Adipose tissue (tissue), 3 donors: ENCODE data around the gene FBXO3. TPM values are rescaled to one million over a fixed set of nuclear protein-coding genes. Genes with fewer than 3 reads are reported as not detected.

Source experiments
- H3K27ac ChIP-seq: one replicate; pipeline ENCODE4 v1.5.1; 2013; ENCODE audit warnings: low read depth, low read length
- WGBS, 3 donors: extraction: QIAGEN DNeasy Blood & Tissue Kit; methylation state at CpG; one replicate each; pipeline ENCODE4 v1.1.7; 2013; 5-methylcytosine and 5-hydroxymethylcytosine counted together
- polyA plus RNA-seq, 3 donors: library from polyadenylated mRNA; stranded (reverse); fragments of 200-250 nt; gene quantifications; one replicate each; pipeline ENCODE4 v1.2.3, GENCODE V29; 2013
- donor health status: healthy with polysubstance abuse.
- donor health status: Bipolar disorder and iron deficiency.
- donor health status: healthy.

The FBXO3 gene
- polyA plus RNA-seq, 3 donors: 17.2 to 27.3 (median 21.4) TPM

GRCh38 chr11:33696411-33696810, 77.9 kb downstream of the FBXO3 start:
- 31 to 74% (median 58%) methylated on average over 5 of the region's 5 CpGs for WGBS, 3 donors

DNA sequence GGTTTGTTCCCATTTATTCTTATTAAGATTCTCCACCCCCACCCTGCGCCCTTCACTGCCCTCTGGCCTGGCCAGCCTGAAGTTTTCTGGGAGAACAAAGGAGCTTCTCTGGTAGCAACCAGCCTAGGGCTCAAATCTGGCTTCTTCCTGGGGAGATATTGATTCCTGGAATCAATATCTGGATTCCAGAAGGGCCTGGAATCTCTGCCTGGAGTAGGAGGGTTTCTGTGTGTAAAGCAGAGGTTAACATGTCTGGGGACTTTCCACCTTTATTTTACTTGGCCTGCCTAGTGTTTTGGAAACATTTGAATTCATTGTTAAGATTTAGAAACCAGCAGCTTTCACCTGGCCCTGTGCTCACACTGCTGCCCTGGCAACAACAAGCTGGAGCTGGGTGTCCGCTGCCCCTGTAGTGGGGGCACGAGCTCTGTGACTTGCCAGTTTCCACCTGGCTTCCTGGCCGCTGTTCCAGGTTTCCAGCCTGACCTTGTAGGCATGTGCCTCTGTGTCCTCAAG, 79.2 kb downstream of the FBXO3 start:
- 38 to 78% (median 66%) methylated on average over 4 of the region's 4 CpGs for WGBS, 3 donors

More at GRCh38 chr11:33696411-33696810, 77.9 kb downstream of the FBXO3 start:
- no peak overlapping the region for H3K27ac ChIP-seq

DNA sequence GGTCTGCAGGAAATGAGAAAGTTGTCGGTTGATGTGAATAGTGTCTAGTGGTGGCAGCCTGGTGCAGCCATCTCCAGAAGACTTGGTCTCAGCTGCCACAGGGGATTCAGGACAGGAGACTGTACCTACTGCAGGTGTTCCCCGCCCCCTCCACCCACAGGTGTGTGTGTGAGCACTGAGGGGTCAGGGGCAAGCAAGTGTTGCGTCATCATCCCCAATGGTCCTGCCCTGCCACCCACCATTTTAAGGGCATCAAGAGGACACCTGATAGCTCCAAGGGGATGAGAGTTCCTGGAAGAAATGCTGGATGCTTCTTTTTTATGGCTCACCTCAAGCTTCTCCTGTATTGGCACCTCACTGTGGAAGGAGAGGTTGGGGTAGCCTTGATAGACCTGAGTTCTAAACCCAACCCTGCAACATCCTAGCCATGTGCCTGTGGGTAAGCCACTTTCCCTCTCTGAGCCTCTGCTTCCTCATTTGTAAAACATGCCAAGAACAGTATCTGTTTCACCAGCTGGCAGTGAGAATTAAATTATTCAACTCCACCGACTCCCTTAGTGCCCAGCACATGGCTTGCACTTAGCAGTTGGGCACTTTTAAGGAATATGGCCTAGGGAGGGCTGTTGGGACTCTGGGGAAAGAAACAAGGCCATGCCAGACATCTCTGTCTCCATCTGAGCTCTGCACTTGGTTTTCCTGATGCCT, 79.8 kb downstream of the FBXO3 start:
- WGBS, 3 donors: 76 to 79% (median 77%) methylated on average over 4 of the region's 4 CpGs
- H3K27ac ChIP-seq: no peak overlapping the region

More for the DNA sequence above, 79.2 kb downstream of the FBXO3 start:
- no peak overlapping the region for H3K27ac ChIP-seq

GRCh38 chr11:33692541-33692940, 81.8 kb downstream of the FBXO3 start:
- 42 to 73% (median 52%) methylated on average over 5 of the region's 5 CpGs for WGBS, 3 donors
- H3K27ac ChIP-seq: no peak overlapping the region

- H3K27ac ChIP-seq: peak overlapping the region; percentile 44
- 25 to 48% (median 35%) methylated on average over 9 of the region's 9 CpGs for whole genome bisulfite sequencing, 3 donors
Observed at GRCh38 chr11:33692013-33692504, 82.3 kb downstream of the FBXO3 start.

DNA sequence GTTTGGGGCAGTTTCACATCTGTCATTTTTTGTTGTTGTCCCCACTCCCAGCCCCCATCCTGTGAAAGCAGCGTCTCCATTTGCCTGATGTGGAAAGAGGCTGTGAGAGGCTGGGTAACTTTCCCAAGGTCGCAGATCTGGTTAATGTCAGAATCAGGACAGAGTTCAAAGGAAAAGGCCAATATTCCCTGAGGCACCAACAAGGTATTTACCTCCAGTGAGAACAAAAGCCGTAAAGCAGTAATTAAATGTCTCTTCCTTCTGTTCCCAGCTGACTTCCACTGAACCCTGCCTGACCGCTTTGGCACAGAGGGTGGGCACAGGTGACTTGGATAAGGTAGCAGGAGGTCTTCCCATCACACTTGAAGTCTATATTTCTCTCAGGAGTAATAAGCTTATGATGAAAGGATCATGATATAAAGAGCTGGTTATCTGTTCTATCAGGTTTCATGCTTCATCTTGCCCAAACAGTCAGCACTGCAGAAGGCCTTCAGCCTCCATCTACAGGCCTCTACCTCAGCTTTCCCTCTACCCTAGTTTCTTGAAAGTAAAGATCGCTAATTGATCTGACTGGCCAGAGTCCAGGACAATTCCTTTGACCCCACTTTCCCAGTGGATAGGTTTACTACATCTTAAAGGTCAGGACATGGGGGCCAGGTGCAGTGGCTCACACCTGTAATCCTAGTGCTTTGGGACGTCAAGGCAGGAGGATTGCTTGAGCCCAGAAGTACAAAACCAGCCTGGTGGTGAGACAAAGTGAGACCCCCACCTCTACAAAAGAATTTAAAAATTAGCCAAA, 83.1 kb downstream of the FBXO3 start:
- peak overlapping the region; percentile 92 for H3K27ac ChIP-seq
- WGBS, 3 donors: 44 to 66% (median 53%) methylated on average over 6 of the region's 6 CpGs

Other genes with a start within 250 kb of the FBXO3 start
- under 1 TPM in 1 of 3 donors, not detected in 2; 0.40 TPM for gene C11orf91, start 73.7 kb downstream of the FBXO3 start, polyA plus RNA-seq
- 100 to 1,000 TPM in 2 of 3 donors, 10 to 100 TPM in 1; 93.3 to 524 (median 148) TPM for gene CD59, start 38.1 kb downstream of the FBXO3 start, polyA plus RNA-seq
- gene LMO2, start 117.6 kb upstream of the FBXO3 start, polyA plus RNA-seq: 10 to 100 TPM in 2 of 3 donors, 1 to 10 TPM in 1; 4.6 to 44.0 (median 21.5) TPM